Ishikawa (cell line): ENCODE measurements around the gene ZNF141.

Experiments
- CEBPB ChIP-seq: IDR thresholded peaks from 2 replicates; pipeline ENCODE4 v1.6.1; 2012
- CREB1 ChIP-seq: IDR thresholded peaks from 2 replicates; pipeline ENCODE4 v1.6.1; 2012; ENCODE audit warnings: low read depth
- EGR1 ChIP-seq: IDR thresholded peaks from 2 replicates; pipeline ENCODE4 v1.6.1; 2012
- EP300 ChIP-seq: IDR thresholded peaks from 2 replicates; pipeline ENCODE4 v1.6.1; 2012; ENCODE audit warnings: borderline replicate concordance
- FOXM1 ChIP-seq: IDR thresholded peaks from 2 replicates; pipeline ENCODE4 v1.6.1; 2012; ENCODE audit warnings: low read depth, borderline replicate concordance
- NFIC ChIP-seq: IDR thresholded peaks from 2 replicates; pipeline ENCODE4 v1.6.1; 2012
- RAD21 ChIP-seq: IDR thresholded peaks from 2 replicates; pipeline ENCODE4 v1.6.1; 2012; ENCODE audit warnings: low read depth
- TAF1 ChIP-seq: IDR thresholded peaks from 2 replicates; pipeline ENCODE4 v1.6.1; 2012; ENCODE audit warnings: low read depth, mild to moderate bottlenecking
- TCF12 ChIP-seq: IDR thresholded peaks from 2 replicates; pipeline ENCODE4 v1.6.1; 2012; ENCODE audit warnings: low read depth
- TEAD4 ChIP-seq: IDR thresholded peaks from 2 replicates; pipeline ENCODE4 v1.6.1; 2012
- YY1 ChIP-seq: IDR thresholded peaks from 2 replicates; pipeline ENCODE4 v1.6.1; 2012; ENCODE audit warnings: low read depth
- ZBTB7A ChIP-seq: IDR thresholded peaks from 2 replicates; pipeline ENCODE4 v1.6.1; 2012; ENCODE audit warnings: low read depth
- TF ChIP-seq, protein P1 (sequence below): IDR thresholded peaks from 2 replicates; pipeline ENCODE4 v1.6.1; 2012
- TF ChIP-seq, protein P2 (sequence below): IDR thresholded peaks from 2 replicates; pipeline ENCODE4 v1.6.1; 2012
- TF ChIP-seq, protein P3 (sequence below): IDR thresholded peaks from 2 replicates; pipeline ENCODE4 v1.6.1; 2012; ENCODE audit warnings: low read depth, mild to moderate bottlenecking

ZNF141 gene

GRCh38 chr4:306551-306961 is 31.1 kb upstream of the ZNF141 start:
- TF ChIP-seq TAF1: no peak
- TF ChIP-seq, protein P1, sequence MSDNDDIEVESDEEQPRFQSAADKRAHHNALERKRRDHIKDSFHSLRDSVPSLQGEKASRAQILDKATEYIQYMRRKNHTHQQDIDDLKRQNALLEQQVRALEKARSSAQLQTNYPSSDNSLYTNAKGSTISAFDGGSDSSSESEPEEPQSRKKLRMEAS: no peak
- no peak for TF ChIP-seq YY1

DNA sequence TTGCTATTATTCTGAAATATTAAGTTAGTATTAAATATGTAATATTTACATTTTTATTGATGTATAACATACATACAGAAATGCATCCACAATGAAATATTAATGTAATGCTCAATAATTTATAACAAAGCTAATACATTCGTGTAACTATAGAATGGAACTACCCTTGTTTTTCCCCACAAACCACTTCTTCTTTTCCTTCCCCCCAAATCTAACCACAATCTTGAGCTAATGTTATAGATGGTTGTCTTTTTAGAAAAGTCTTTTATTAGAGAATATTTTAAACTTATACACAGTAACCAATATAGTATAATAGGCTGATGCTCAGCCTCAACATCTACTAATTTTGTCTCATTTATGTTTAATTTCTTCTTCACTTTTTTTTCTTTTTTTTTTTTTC is 27.8 kb upstream of the ZNF141 start:
- TF ChIP-seq EGR1: no peak
- TF ChIP-seq, protein P2, sequence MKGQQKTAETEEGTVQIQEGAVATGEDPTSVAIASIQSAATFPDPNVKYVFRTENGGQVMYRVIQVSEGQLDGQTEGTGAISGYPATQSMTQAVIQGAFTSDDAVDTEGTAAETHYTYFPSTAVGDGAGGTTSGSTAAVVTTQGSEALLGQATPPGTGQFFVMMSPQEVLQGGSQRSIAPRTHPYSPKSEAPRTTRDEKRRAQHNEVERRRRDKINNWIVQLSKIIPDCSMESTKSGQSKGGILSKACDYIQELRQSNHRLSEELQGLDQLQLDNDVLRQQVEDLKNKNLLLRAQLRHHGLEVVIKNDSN: no peak
- no peak for TF ChIP-seq EP300
- TF ChIP-seq TCF12: no peak
- TF ChIP-seq TEAD4: no peak
- TF ChIP-seq RAD21: no peak
- TF ChIP-seq FOXM1: no peak
- TF ChIP-seq CREB1: no peak
- no peak for TF ChIP-seq TAF1

DNA sequence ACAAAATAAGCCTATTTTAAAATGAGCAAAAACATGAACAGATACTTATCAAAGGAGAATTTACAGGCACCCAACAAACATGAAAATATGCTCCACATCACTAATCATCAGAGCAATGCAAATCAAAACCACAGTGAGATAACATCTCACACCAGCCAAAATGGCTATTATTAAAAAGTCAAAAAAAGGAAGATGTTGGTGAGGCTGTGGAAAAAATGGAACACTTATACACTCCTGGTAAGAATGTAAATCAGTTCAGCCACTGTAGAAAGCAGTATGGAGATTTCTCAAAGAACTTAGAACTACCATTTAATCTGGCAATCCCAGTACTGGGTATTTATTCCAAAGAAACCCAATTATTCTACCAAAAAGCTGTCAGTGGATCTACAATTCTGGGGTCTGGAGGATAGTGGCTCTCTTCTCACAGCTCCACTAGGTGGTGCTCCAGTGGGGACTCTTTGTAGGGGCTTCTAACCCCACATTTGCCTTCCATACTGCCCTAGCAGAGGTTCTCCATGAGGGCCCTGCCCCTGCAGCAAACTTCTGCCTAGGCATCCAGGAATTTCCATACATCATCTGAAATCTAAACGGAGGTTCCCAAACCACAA is 23.2 kb upstream of the ZNF141 start:
- TF ChIP-seq EP300: no peak
- TF ChIP-seq CREB1: no peak

GRCh38 chr4:328729-329128 is 8.9 kb upstream of the ZNF141 start:
- TF ChIP-seq ZBTB7A: no peak
- TF ChIP-seq, protein P1: no peak
- TF ChIP-seq RAD21: no peak
- no peak for TF ChIP-seq YY1
- TF ChIP-seq, protein P3, sequence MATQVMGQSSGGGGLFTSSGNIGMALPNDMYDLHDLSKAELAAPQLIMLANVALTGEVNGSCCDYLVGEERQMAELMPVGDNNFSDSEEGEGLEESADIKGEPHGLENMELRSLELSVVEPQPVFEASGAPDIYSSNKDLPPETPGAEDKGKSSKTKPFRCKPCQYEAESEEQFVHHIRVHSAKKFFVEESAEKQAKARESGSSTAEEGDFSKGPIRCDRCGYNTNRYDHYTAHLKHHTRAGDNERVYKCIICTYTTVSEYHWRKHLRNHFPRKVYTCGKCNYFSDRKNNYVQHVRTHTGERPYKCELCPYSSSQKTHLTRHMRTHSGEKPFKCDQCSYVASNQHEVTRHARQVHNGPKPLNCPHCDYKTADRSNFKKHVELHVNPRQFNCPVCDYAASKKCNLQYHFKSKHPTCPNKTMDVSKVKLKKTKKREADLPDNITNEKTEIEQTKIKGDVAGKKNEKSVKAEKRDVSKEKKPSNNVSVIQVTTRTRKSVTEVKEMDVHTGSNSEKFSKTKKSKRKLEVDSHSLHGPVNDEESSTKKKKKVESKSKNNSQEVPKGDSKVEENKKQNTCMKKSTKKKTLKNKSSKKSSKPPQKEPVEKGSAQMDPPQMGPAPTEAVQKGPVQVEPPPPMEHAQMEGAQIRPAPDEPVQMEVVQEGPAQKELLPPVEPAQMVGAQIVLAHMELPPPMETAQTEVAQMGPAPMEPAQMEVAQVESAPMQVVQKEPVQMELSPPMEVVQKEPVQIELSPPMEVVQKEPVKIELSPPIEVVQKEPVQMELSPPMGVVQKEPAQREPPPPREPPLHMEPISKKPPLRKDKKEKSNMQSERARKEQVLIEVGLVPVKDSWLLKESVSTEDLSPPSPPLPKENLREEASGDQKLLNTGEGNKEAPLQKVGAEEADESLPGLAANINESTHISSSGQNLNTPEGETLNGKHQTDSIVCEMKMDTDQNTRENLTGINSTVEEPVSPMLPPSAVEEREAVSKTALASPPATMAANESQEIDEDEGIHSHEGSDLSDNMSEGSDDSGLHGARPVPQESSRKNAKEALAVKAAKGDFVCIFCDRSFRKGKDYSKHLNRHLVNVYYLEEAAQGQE: no peak
- TF ChIP-seq NFIC: no peak
- TF ChIP-seq TAF1: no peak
- no peak for TF ChIP-seq TCF12
- no peak for TF ChIP-seq EGR1
- TF ChIP-seq TEAD4: no peak
- no peak for TF ChIP-seq CEBPB
- TF ChIP-seq, protein P2: no peak
- TF ChIP-seq FOXM1: no peak
- no peak for TF ChIP-seq EP300
- no peak for TF ChIP-seq CREB1

DNA sequence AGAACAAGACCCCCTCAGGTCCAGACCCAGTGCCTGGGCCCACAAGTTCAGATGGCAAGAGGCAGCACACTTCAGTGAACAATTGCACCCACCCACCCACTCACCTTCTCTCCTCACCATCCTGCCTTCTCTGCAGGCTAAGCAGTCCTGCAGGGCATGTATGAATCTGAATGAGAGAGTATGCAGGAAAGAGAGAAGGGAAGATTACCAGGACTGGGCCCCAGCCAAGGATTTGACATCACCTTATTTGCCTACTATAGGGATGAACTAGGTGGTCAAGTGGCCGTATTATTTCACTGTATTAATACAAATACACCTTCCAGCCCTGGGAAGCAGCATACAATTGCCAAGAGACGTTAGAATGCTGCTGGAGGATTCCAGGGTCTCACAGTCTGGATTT is 2.1 kb upstream of the ZNF141 start:
- TF ChIP-seq, protein P3: no peak
- TF ChIP-seq, protein P1: no peak
- TF ChIP-seq TAF1 (no peak), CEBPB (no peak), CREB1 (no peak), TCF12 (no peak), EGR1 (no peak), NFIC (no peak), RAD21 (no peak), ZBTB7A (no peak), FOXM1 (no peak), EP300 (no peak), TEAD4 (no peak)
- TF ChIP-seq, protein P2: no peak

- TF ChIP-seq EP300: no peak
- TF ChIP-seq, protein P2: no peak
- no peak for TF ChIP-seq FOXM1
- TF ChIP-seq, protein P3: no peak
- TF ChIP-seq YY1: no peak
- TF ChIP-seq, protein P1: peak; percentile 50; the same call in 1 of the 2 replicates
- TF ChIP-seq ZBTB7A: 0 out of 2 replicates have a peak, but pooled peaks have one; percentile 22
- TF ChIP-seq RAD21: no peak
- TF ChIP-seq TEAD4: no peak
- no peak for TF ChIP-seq TCF12
- no peak for TF ChIP-seq EGR1
- no peak for TF ChIP-seq NFIC
- no peak for TF ChIP-seq CEBPB
- TF ChIP-seq TAF1: no peak
- TF ChIP-seq CREB1: no peak
These were observed 1.3 kb upstream of the ZNF141 start for GRCh38 chr4:336099-336892.
